GM15510 (cell line): ENCODE measurements around the gene SLC4A2.

Source experiments
- POLR2A ChIP-seq: IDR thresholded peaks from 3 replicates; pipeline ENCODE4 v1.6.1; 2011; ENCODE audit warnings: borderline replicate concordance; ENCODE audit not compliant: insufficient read length; ENCODE audit errors: extremely low read depth

SLC4A2 gene

DNA sequence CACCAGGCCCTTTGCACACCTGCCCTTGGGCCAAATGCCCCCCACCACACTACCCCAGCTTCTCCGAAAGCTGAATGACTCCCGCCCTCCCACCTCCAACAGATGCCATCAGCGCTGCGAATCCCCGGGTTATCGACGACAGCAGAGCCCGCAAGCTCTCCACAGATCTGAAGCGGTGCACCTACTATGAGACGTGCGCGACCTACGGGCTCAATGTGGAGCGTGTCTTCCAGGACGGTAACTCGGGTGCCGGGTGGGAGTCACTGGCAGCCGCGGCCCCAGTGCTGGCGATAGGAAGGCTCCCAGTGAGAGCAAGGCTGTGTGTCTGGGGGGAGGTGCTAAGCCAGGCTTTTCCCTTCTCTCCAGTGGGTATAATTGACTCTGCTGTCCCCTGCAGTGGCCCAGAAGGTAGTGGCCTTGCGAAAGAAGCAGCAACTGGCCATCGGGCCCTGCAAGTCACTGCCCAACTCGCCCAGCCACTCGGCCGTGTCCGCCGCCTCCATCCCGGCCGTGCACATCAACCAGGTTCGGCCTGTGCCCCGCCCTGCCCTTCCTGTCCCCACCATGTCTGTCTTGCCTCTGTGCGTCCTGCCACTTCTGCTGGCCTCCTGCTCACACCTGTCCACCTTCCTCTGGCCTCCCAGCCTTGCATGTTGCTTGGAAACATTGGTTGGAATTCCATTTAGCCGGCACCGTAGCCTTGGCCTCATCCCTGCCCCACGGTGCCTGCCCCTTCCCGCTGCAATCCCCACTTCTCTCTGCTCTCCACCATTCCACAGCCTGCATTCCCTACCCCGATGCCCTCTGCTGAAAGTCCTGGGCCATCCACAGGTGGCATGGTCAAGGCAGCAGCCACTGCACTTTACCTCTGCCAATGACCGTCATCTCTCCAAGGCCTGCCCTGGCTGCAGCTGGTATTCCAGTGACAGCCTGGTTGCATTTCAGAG lies 59.0 kb downstream of the SLC4A2 start:
- TF ChIP-seq POLR2A = no peak

DNA sequence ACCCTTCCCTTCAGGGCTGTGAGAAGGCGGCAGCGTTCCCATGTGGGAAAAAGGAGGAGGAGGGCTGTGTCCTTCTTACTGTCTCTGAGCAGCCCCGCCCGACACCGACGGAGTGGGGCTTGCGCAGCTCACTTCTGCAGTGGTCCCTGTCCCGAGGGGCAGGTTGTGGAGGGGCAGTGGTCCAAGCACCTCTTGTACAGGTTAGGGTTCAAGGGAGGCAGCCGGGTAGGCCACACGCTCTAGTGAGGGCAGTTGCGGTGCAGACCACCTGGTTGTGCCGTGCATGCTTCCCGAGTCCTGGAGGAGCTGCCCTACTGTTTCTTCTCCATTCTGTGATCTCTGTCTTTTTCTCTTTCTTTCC lies 59.6 kb downstream of the SLC4A2 start:
- TF ChIP-seq POLR2A = no peak

GRCh38 chr7:151119902-151120301 lies 60.5 kb downstream of the SLC4A2 start:
- no peak for TF ChIP-seq POLR2A

DNA sequence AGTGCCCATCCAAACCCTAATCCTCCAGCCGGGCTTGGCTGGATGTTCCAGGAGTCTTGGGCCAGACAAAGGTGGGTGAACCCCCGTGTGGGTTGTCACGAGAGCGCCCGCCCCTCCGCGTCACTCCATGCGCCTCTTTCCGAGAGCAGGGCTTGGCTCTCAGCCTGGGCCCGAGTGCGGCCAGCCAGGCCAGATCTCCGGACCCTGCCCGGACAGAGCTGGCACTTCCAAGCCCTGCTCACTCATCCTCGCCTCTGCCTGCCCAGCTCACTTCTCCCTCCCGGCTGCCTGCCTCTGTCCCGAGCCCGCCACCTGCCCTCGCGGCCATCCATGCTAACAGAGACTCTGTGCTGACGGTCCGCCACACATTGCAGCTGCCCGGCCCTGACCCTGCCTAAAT lies 61.5 kb downstream of the SLC4A2 start:
- no peak for TF ChIP-seq POLR2A

GRCh38 chr7:151121380-151122170 lies 62.2 kb downstream of the SLC4A2 start:
- no peak for TF ChIP-seq POLR2A

DNA sequence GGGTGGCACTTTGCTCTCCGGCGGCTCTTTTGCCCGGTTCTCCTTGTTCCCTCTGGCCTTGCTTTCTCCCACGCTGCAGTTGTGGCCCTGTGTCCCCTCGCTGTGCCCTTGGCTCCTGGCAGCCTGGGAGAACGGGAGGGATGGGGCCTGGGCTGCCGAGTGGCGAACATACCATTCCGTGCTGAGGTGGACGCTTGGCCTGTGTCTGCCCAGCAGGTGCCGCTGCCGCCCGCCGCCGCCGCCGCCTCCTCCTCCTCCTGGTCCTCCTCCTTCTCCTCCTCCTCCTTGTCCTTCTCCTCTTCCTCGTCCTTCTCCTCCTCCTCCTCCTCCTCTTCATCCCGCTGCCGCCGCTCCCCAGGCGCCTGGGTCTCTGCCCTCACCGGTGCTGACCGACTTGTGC lies 62.9 kb downstream of the SLC4A2 start:
- TF ChIP-seq POLR2A = no peak

DNA sequence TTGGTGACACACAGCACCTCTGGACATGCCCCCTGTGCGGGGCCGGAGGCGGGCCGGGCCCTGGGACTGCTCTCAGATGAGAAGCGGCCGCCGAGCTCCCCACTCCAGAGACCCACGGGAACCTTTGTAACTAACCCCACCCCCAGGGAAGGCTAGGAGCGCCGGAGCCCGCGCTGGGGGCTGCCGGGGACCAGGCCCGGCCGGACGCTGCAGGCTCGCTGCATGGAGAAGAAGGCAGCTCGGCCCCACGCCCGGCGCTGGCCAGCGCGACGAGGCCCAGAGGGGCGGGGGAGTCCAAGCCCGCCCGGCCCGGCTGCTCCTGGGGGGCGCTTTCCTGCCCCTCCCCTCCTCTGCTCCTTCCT lies 63.4 kb downstream of the SLC4A2 start:
- TF ChIP-seq POLR2A = no peak

GRCh38 chr7:151123158-151123821 lies 63.9 kb downstream of the SLC4A2 start:
- no peak for TF ChIP-seq POLR2A

GRCh38 chr7:151123822-151124464 lies 64.6 kb downstream of the SLC4A2 start:
- TF ChIP-seq POLR2A = no peak

DNA sequence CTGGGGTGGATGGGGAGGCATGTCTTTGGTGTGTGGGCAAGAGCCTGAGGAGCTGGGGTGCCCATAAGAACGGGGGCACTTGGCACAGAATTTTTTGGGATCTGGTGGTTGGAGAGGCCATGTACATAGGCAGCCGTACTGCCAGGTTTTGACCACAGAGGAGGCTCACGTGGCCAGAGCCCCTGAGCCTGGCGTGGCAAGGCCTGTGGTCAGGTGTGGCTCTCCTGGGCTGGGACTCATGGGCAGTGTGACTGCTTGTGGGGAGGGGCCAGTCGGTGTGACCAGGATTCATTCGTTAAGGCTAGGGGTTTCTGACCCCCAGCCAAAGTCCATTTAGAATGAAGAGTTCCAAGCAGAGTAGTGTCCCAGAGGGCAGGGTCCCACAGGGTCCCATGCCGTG lies 65.1 kb downstream of the SLC4A2 start:
- TF ChIP-seq POLR2A = no peak

DNA sequence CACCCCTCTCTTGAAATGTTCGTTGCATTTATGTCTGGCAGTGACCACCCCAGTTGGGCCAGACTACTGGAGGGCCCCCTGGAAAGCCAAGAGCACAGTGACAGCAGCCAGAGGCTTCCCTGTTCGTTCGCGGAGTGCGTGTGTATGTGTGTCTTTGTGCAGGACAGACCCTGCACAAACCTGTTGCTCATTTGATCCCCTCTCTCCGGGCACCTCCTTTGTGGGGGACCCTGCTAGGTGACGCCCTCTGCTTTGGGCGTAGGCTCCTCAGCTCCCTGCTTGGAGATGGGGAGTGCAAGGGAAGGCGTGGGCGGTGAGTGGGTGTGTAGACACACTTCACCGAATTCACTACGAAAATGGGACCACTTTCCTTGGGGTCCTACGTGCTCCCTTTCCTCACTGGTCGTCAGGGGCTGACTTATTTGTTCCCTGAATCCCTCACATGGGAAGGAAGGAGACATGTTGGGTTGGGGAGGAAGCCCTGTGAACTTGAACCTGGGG lies 65.6 kb downstream of the SLC4A2 start:
- TF ChIP-seq POLR2A = no peak

DNA sequence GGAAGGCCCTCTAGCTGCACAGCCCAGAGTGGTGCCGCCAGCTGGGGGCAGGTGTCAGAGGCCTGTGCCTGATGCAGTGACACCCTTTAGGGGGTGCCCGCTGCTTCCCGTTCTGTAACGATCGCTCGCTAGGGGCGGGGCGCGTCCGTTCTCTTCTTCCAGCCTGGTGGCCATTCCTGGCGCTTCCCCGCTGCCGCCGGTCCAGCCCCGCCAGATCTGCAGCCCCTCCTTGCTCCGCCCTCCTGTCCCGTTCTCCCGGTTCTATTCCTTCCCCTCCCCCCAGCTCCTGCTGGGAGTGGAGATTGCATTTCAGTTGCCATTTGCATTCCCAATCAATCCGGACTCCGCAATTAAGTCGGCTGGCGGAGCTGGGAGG lies 66.1 kb downstream of the SLC4A2 start:
- no peak for TF ChIP-seq POLR2A

GRCh38 chr7:151125846-151126481 lies 66.6 kb downstream of the SLC4A2 start:
- no peak for TF ChIP-seq POLR2A
